ENCODE results near the gene TLE6. TPM values are rescaled to one million over a fixed set of nuclear protein-coding genes. Genes with fewer than 3 reads are reported as not detected.

Gene TLE6
- polyA plus RNA-seq, 3 donors, result not detected

GRCh38 chr19:3014135-3014534, 36.8 kb downstream of the TLE6 start:
- Histone ChIP-seq H3K36me3 (replicated peaks in 1 of 2; ENCODE audit: control insufficient read depth in 1 of 2, insufficient read depth in 2 of 2, low read length in 2 of 2) (no peaks in the 10 kb centered on the region), H3K27me3 (ENCODE audit: control insufficient read depth in 2 of 2, insufficient read depth in 2 of 2, low read length in 2 of 2) (no peaks in the 10 kb centered on the region)
- no CpG with 5 or more reads among the region's 8 CpGs for WGBS (ENCODE audit: insufficient coverage)

DNA sequence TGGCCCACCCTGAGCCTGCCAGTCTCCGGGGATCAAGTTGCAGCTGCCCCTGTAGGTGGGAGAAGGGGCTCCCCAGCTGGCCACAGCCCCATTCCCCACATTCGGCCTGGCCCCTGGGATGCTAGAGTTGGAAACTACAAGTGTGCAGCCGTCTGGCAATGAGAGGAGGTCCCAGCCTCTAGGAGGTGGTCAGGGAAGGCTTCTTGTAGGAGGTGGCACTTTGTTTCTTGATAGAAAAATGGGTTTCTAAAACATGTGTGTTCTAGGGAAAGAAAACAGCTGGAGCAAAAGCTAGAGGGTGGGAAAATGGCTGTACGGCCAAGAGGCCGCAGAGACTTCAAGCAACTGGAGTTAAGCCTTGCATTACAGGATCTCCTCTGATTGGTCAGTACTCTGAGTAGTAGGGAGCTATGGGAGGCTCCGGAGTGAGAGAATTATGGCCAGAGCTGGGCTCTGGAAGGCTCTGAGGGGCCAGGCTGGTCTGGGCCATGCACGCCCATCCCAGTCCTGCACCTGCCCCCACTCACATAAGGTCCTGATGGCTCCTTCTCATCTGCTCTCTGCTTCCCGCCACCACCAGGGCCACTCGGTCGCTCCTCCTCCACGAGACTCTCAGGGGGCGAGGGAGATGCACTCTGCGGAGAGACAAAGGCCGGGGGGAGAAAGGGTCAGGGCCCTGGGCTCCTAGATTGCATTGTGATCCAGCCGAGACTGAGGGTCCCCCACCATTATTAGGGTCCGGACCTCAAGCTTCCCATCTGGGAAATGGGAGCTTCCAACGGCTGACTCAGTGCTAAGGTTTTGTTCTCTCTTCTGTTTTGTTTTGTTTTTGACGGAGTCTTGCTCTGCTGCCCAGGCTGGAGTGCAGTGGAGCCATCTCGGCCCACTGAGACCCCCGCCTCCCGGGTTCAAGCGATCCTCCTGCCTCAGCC, 38.0 kb downstream of the TLE6 start:
- no peaks in the 10 kb centered on the region for H3K4me1 ChIP-seq (ENCODE audit: control insufficient read depth in 1 of 2, insufficient read depth in 2 of 2, low read length in 2 of 2)
- H3K4me2 ChIP-seq (replicated peaks; ENCODE audit: extremely low read depth, low read length, poor library complexity, severe bottlenecking), result no peak overlapping the region
- no peaks in the 10 kb centered on the region for H3K79me2 ChIP-seq (ENCODE audit: insufficient read depth, low read length)
- DNase-seq, result no peak
- no peaks in the 10 kb centered on the region for H3K36me3 ChIP-seq (replicated peaks in 1 of 2; ENCODE audit: control insufficient read depth in 1 of 2, insufficient read depth in 2 of 2, low read length in 2 of 2)
- H3K9me3 ChIP-seq (replicated peaks in 1 of 2; ENCODE audit: control insufficient read depth in 1 of 2, insufficient read depth in 1 of 2, low read length in 2 of 2), result no peaks in the 10 kb centered on the region
- no peaks in the 10 kb centered on the region for H4K20me1 ChIP-seq (ENCODE audit: insufficient read depth, low read length)
- Mint-ChIP-seq H3K4me3 (no peak overlapping the region), H3K27ac (no peak overlapping the region), H3K9me3 (no peaks in the 10 kb centered on the region), H3K36me3 (no peaks in the 10 kb centered on the region), H3K27me3 (ENCODE audit: low read depth in 3 of 3) (peaks cover 4 to 12% (median 6%) of the 10 kb centered on the region in 3 donors), H3K4me1 (no peaks in the 10 kb centered on the region)
- H3K9ac ChIP-seq (ENCODE audit: insufficient read depth, low read length, poor library complexity, severe bottlenecking), result no peak overlapping the region
- no peak overlapping the region for H2AFZ ChIP-seq (ENCODE audit: insufficient read depth, low read depth, low read length, poor library complexity, severe bottlenecking)
- 98% methylated on average over 14 of the region's 22 CpGs for WGBS (ENCODE audit: insufficient coverage)
- H3K4me3 ChIP-seq (replicated peaks in 1 of 3; ENCODE audit: low read depth in 2 of 3, low read length in 3 of 3), result no peak overlapping the region
- no peaks in the 10 kb centered on the region for H3K27me3 ChIP-seq (ENCODE audit: control insufficient read depth in 2 of 2, insufficient read depth in 2 of 2, low read length in 2 of 2)
- no peak for TF ChIP-seq CTCF (IDR thresholded peaks at IDR 0.05)
- H3K27ac ChIP-seq (ENCODE audit: low read depth in 1 of 2, low read length in 2 of 2), result no peak overlapping the region
- intact Hi-C loops (cut with micrococcal nuclease), result no loop called here

More at GRCh38 chr19:3014135-3014534, 36.8 kb downstream of the TLE6 start:
- DNase-seq, result no peak
- no peaks in the 10 kb centered on the region for H3K4me1 ChIP-seq (ENCODE audit: control insufficient read depth in 1 of 2, insufficient read depth in 2 of 2, low read length in 2 of 2)
- no peak for TF ChIP-seq CTCF (IDR thresholded peaks at IDR 0.05)
- H4K20me1 ChIP-seq (ENCODE audit: insufficient read depth, low read length), result no peaks in the 10 kb centered on the region
- H3K9me3 Mint-ChIP-seq, result no peaks in the 10 kb centered on the region
- peaks cover 4 to 7% (median 6%) of the 10 kb centered on the region in 3 donors for H3K27me3 Mint-ChIP-seq (ENCODE audit: low read depth in 3 of 3)
- no peak overlapping the region for H3K4me3 ChIP-seq (replicated peaks in 1 of 3; ENCODE audit: low read depth in 2 of 3, low read length in 3 of 3)
- no peak overlapping the region for H3K4me3 Mint-ChIP-seq
- no peaks in the 10 kb centered on the region for H3K4me1 Mint-ChIP-seq
- H2AFZ ChIP-seq (ENCODE audit: insufficient read depth, low read depth, low read length, poor library complexity, severe bottlenecking), result no peak overlapping the region
- H3K27ac Mint-ChIP-seq, result peak overlapping the region in 1 of 7 donors; percentile 41
- no peak overlapping the region for H3K27ac ChIP-seq (ENCODE audit: low read depth in 1 of 2, low read length in 2 of 2)
- no peak overlapping the region for H3K4me2 ChIP-seq (replicated peaks; ENCODE audit: extremely low read depth, low read length, poor library complexity, severe bottlenecking)
- H3K9me3 ChIP-seq (replicated peaks in 1 of 2; ENCODE audit: control insufficient read depth in 1 of 2, insufficient read depth in 1 of 2, low read length in 2 of 2), result no peaks in the 10 kb centered on the region
- no peaks in the 10 kb centered on the region for H3K79me2 ChIP-seq (ENCODE audit: insufficient read depth, low read length)
- intact Hi-C loops (cut with micrococcal nuclease), result no loop called here
- no peak overlapping the region for H3K9ac ChIP-seq (ENCODE audit: insufficient read depth, low read length, poor library complexity, severe bottlenecking)
- H3K36me3 Mint-ChIP-seq, result no peaks in the 10 kb centered on the region
